Esophagus muscularis mucosa (tissue), 4 donors: ENCODE results near the gene GUCY1B1. TPM values are rescaled to one million over a fixed set of nuclear protein-coding genes. Genes with fewer than 3 reads are reported as not detected.

ENCODE experiments used
- DNase-seq: peaks from one replicate; pipeline ENCODE4 v3.0.0-alpha.2; 2017; ENCODE audit errors: extremely low spot score
- H3K27ac ChIP-seq, 4 donors: fragments of 200-600 bp; sonication (generic); replicated peaks in 1 of 4; 1 replicate in 3 of 4; 2 replicates in 1 of 4; pipeline ENCODE4 v1.5.1; 2016 to 2019; ENCODE audit warnings: mild to moderate bottlenecking in 1 of 4
- H3K27me3 ChIP-seq, 4 donors: fragments of 200-600 bp; sonication (generic); one replicate each; pipeline versions ENCODE4 v1.5.1 to v1.6.0; 2016 to 2019
- H3K36me3 ChIP-seq, 4 donors: fragments of 200-600 bp; sonication (generic); one replicate each; pipeline ENCODE4 v1.5.1; 2016 to 2019
- H3K4me1 ChIP-seq, 4 donors: fragments of 200-600 bp; sonication (generic); one replicate each; pipeline ENCODE4 v1.5.1; 2016 to 2019
- H3K4me3 ChIP-seq, 4 donors: fragments of 200-600 bp; sonication (generic); 1 replicate in 2 of 4; 2 replicates in 2 of 4; pipeline ENCODE4 v1.5.1; 2016 to 2019; ENCODE audit warnings: mild to moderate bottlenecking in 4 of 4, moderate library complexity in 1 of 4
- H3K9me3 ChIP-seq, 4 donors: fragments of 200-600 bp; sonication (generic); 1 replicate in 3 of 4; 2 replicates in 1 of 4; pipeline ENCODE4 v1.5.1; 2016 to 2019
- CTCF ChIP-seq, 3 experiments: fragments of 200-600 bp in 2 of 3; fragments of 450-650 bp in 1 of 3; sonication (generic) in 2 of 3; IDR thresholded peaks; one replicate each; pipeline ENCODE4 v1.5.1; 2017 to 2019; ENCODE audit warnings: antibody characterized with exemption in 3 of 3, mild to moderate bottlenecking in 2 of 3, moderate library complexity in 1 of 3
- EP300 ChIP-seq: sonication (generic); formaldehyde crosslinking; IDR thresholded peaks from one replicate; pipeline ENCODE4 v1.6.1; 2017; ENCODE audit warnings: antibody characterized with exemption
- POLR2A ChIP-seq: fragments of 450-650 bp; IDR thresholded peaks from one replicate; pipeline ENCODE4 v1.6.1; 2017; ENCODE audit warnings: antibody characterized with exemption, moderate library complexity, mild to moderate bottlenecking, low read depth
- POLR2AphosphoS5 ChIP-seq, 2 donors: sonication (generic); formaldehyde crosslinking; IDR thresholded peaks; one replicate each; pipeline ENCODE4 v1.6.1; 2017; ENCODE audit warnings: antibody characterized with exemption in 2 of 2
- WGBS: methylation state at CpG from one replicate; pipeline ENCODE4 v1.1.5; 2018; 5-methylcytosine and 5-hydroxymethylcytosine counted together
- intact Hi-C: fragments of 100-400 bp; cut with DNase I; formaldehyde crosslinking; loops from one replicate; pipeline ENCODE4 v1.15.1; 2023
- total RNA-seq, 4 donors: library from RNA; depleted of rRNA; stranded (reverse); fragments of >200 nt; gene quantifications; one replicate each; pipeline versions ENCODE4 v1.1.0 to v1.2.1, GENCODE V29; 2016

GUCY1B1 gene
- total RNA-seq, 4 donors from 2014 or later: 30.6 to 61.9 (median 41.6) TPM

- WGBS: 78% methylated on average over 1 of the region's 1 CpG
- DNase-seq: no peak
- TF ChIP-seq CTCF (IDR thresholded peaks at IDR 0.05): no peak
- no peak for TF ChIP-seq EP300
- no peak for TF ChIP-seq POLR2A
- no peak for TF ChIP-seq POLR2AphosphoS5 (IDR thresholded peaks at IDR 0.05)
- intact Hi-C loops: no loop called here
- H3K4me1 ChIP-seq: peaks cover 0 to 22% (median 16%) of the 10 kb centered on the region in 4 donors
- peaks cover 0 to 8% (median 0%) of the 10 kb centered on the region in 4 donors for H3K36me3 ChIP-seq
- no peak overlapping the region for H3K27ac ChIP-seq
- no peaks in the 10 kb centered on the region for H3K9me3 ChIP-seq
- H3K4me3 ChIP-seq: no peak overlapping the region
- no peaks in the 10 kb centered on the region for H3K27me3 ChIP-seq
These were observed 23.9 kb upstream of the GUCY1B1 start for GRCh38 chr4:155734951-155735350.

- no peak overlapping the region for H3K4me3 ChIP-seq
- intact Hi-C loops: no loop called here
- H3K9me3 ChIP-seq: no peaks in the 10 kb centered on the region
- H3K27me3 ChIP-seq: no peaks in the 10 kb centered on the region
- peaks cover 0 to 2% (median 0%) of the 10 kb centered on the region in 4 donors for H3K36me3 ChIP-seq
- DNase-seq: no peak
- H3K27ac ChIP-seq: no peak overlapping the region
- TF ChIP-seq POLR2AphosphoS5 (IDR thresholded peaks at IDR 0.05) (no peak), POLR2A (no peak), EP300 (no peak), CTCF (IDR thresholded peaks at IDR 0.05) (no peak)
- peaks cover 0 to 22% (median 16%) of the 10 kb centered on the region in 4 donors for H3K4me1 ChIP-seq
These were observed 23.3 kb upstream of the GUCY1B1 start for GRCh38 chr4:155735496-155735895.

GRCh38 chr4:155738548-155738947 is 20.3 kb upstream of the GUCY1B1 start:
- intact Hi-C loops: no loop called here
- Histone ChIP-seq H3K4me3 (no peak overlapping the region), H3K27ac (no peak overlapping the region), H3K36me3 (no peaks in the 10 kb centered on the region), H3K4me1 (peaks cover 0 to 22% (median 16%) of the 10 kb centered on the region in 4 donors), H3K9me3 (no peaks in the 10 kb centered on the region), H3K27me3 (no peaks in the 10 kb centered on the region)
- DNase-seq: no peak
- 89% methylated on average over 2 of the region's 2 CpGs for WGBS
- TF ChIP-seq CTCF (IDR thresholded peaks at IDR 0.05): no peak
- TF ChIP-seq POLR2A: no peak
- TF ChIP-seq EP300: no peak
- no peak for TF ChIP-seq POLR2AphosphoS5 (IDR thresholded peaks at IDR 0.05)

- intact Hi-C loops: no loop called here
- TF ChIP-seq CTCF (IDR thresholded peaks at IDR 0.05): no peak
- no peak for TF ChIP-seq POLR2AphosphoS5 (IDR thresholded peaks at IDR 0.05)
- no peak for TF ChIP-seq EP300
- TF ChIP-seq POLR2A: no peak
- Histone ChIP-seq H3K27ac (no peak overlapping the region), H3K4me1 (no peaks in the 10 kb centered on the region), H3K4me3 (no peak overlapping the region), H3K9me3 (no peaks in the 10 kb centered on the region), H3K27me3 (no peaks in the 10 kb centered on the region), H3K36me3 (no peaks in the 10 kb centered on the region)
- DNase-seq: no peak
- WGBS: 100% methylated on average over 1 of the region's 1 CpG
These were observed 17.3 kb upstream of the GUCY1B1 start for GRCh38 chr4:155741546-155741945.

GRCh38 chr4:155742310-155743015 is 16.4 kb upstream of the GUCY1B1 start:
- no peak for TF ChIP-seq POLR2A
- TF ChIP-seq EP300: no peak
- no peak for TF ChIP-seq POLR2AphosphoS5 (IDR thresholded peaks at IDR 0.05)
- no peak for TF ChIP-seq CTCF (IDR thresholded peaks at IDR 0.05)
- H3K4me1 ChIP-seq: no peaks in the 10 kb centered on the region
- H3K9me3 ChIP-seq: no peaks in the 10 kb centered on the region
- H3K36me3 ChIP-seq: no peaks in the 10 kb centered on the region
- no peak overlapping the region for H3K27ac ChIP-seq
- H3K27me3 ChIP-seq: no peaks in the 10 kb centered on the region
- intact Hi-C loops: no loop called here
- DNase-seq: no peak
- WGBS: 71% methylated on average over 3 of the region's 3 CpGs
- no peak overlapping the region for H3K4me3 ChIP-seq
